ENCODE results near the gene TJP1.

DNA sequence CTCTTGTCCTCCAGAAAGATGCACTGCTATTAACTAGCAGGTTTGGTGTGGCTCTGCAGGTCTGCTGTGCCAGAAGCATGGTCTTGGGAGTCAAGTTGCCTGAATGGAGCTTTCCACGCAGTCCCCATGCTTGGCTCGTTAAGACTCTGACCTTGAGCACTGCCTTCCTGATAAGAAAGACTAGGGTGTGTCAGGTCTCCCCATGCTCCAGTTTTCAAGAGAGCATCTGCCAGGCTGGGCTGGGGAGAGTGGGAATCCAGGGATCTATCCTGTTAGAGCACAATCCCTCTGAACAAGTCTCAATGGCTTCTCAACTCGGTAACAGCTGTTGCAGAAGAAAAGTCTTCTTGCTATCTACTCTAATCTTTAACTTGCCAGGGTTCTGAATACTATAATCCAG is 98.2 kb downstream of the TJP1 start:
- TF ChIP-seq, protein P1, sequence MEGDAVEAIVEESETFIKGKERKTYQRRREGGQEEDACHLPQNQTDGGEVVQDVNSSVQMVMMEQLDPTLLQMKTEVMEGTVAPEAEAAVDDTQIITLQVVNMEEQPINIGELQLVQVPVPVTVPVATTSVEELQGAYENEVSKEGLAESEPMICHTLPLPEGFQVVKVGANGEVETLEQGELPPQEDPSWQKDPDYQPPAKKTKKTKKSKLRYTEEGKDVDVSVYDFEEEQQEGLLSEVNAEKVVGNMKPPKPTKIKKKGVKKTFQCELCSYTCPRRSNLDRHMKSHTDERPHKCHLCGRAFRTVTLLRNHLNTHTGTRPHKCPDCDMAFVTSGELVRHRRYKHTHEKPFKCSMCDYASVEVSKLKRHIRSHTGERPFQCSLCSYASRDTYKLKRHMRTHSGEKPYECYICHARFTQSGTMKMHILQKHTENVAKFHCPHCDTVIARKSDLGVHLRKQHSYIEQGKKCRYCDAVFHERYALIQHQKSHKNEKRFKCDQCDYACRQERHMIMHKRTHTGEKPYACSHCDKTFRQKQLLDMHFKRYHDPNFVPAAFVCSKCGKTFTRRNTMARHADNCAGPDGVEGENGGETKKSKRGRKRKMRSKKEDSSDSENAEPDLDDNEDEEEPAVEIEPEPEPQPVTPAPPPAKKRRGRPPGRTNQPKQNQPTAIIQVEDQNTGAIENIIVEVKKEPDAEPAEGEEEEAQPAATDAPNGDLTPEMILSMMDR (IDR thresholded peaks at IDR 0.05; ENCODE audit: borderline replicate concordance, extremely low read depth, low read length, poor library complexity, severe bottlenecking) = no peak
- TF ChIP-seq EZH2 (IDR thresholded peaks at IDR 0.05; ENCODE audit: borderline replicate concordance, low read depth, low read length, severe bottlenecking) = no peak

All from DND-41 (cell line).